ENCODE results near the gene FMO3.

DNA sequence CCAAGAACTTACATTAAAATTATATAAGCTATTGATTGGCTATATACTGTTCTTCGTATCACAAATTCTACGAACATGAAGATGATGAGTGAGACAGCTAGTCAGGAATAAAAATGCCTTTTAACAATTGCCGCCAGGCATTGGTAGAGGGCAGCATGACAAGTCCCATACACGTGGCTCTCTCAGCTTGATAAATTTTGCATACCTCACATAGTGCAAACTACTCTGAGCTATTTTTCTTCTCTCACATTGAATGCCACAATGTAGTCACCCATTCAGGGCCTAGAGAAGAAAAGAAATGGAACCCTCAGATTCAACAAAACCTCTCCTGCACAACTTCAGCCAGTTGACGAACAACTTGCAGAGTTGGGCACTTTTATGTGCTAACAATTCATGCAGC is 67.4 kb downstream of the FMO3 start:
- TF ChIP-seq, protein P1, sequence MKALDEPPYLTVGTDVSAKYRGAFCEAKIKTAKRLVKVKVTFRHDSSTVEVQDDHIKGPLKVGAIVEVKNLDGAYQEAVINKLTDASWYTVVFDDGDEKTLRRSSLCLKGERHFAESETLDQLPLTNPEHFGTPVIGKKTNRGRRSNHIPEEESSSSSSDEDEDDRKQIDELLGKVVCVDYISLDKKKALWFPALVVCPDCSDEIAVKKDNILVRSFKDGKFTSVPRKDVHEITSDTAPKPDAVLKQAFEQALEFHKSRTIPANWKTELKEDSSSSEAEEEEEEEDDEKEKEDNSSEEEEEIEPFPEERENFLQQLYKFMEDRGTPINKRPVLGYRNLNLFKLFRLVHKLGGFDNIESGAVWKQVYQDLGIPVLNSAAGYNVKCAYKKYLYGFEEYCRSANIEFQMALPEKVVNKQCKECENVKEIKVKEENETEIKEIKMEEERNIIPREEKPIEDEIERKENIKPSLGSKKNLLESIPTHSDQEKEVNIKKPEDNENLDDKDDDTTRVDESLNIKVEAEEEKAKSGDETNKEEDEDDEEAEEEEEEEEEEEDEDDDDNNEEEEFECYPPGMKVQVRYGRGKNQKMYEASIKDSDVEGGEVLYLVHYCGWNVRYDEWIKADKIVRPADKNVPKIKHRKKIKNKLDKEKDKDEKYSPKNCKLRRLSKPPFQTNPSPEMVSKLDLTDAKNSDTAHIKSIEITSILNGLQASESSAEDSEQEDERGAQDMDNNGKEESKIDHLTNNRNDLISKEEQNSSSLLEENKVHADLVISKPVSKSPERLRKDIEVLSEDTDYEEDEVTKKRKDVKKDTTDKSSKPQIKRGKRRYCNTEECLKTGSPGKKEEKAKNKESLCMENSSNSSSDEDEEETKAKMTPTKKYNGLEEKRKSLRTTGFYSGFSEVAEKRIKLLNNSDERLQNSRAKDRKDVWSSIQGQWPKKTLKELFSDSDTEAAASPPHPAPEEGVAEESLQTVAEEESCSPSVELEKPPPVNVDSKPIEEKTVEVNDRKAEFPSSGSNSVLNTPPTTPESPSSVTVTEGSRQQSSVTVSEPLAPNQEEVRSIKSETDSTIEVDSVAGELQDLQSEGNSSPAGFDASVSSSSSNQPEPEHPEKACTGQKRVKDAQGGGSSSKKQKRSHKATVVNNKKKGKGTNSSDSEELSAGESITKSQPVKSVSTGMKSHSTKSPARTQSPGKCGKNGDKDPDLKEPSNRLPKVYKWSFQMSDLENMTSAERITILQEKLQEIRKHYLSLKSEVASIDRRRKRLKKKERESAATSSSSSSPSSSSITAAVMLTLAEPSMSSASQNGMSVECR (CRISPR knock-in tag; IDR thresholded peaks at IDR 0.05; ENCODE audit: borderline replicate concordance): no peak
- TF ChIP-seq MAX (CRISPR knock-in tag; IDR thresholded peaks at IDR 0.05) (no peak), ELF4 (CRISPR knock-in tag; IDR thresholded peaks at IDR 0.05; ENCODE audit: low read depth) (no peak), NR2C2 (CRISPR knock-in tag; IDR thresholded peaks at IDR 0.05) (no peak)
- TF ChIP-seq, protein P2, sequence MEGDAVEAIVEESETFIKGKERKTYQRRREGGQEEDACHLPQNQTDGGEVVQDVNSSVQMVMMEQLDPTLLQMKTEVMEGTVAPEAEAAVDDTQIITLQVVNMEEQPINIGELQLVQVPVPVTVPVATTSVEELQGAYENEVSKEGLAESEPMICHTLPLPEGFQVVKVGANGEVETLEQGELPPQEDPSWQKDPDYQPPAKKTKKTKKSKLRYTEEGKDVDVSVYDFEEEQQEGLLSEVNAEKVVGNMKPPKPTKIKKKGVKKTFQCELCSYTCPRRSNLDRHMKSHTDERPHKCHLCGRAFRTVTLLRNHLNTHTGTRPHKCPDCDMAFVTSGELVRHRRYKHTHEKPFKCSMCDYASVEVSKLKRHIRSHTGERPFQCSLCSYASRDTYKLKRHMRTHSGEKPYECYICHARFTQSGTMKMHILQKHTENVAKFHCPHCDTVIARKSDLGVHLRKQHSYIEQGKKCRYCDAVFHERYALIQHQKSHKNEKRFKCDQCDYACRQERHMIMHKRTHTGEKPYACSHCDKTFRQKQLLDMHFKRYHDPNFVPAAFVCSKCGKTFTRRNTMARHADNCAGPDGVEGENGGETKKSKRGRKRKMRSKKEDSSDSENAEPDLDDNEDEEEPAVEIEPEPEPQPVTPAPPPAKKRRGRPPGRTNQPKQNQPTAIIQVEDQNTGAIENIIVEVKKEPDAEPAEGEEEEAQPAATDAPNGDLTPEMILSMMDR (IDR thresholded peaks at IDR 0.05): no peak
